Muscle of leg (tissue), 16 donors: ENCODE measurements around the gene AP1S3. TPM values are rescaled to one million over a fixed set of nuclear protein-coding genes. Genes with fewer than 3 reads are reported as not detected.
"Not testable (repeated sequence)": the region's sequence is repeated elsewhere in the genome, so short reads cannot be mapped to it uniquely, and the experiment has no call there.

Experiments
- DNase-seq: peaks from one replicate; pipeline ENCODE4 v3.0.0; 2013
- H3K27ac ChIP-seq: one replicate; pipeline ENCODE4 v1.5.1; 2013; ENCODE audit warnings: mild to moderate bottlenecking, low read length, control low read depth
- H3K27me3 ChIP-seq: one replicate; pipeline ENCODE4 v1.6.1; 2013; ENCODE audit warnings: low read length; ENCODE audit not compliant: control insufficient read depth, insufficient read depth
- H3K36me3 ChIP-seq: one replicate; pipeline ENCODE4 v1.6.1; 2013; ENCODE audit warnings: low read length; ENCODE audit not compliant: control insufficient read depth, insufficient read depth
- H3K4me1 ChIP-seq: one replicate; pipeline ENCODE4 v1.6.1; 2013; ENCODE audit warnings: low read length; ENCODE audit not compliant: control insufficient read depth, insufficient read depth
- H3K4me3 ChIP-seq: one replicate; pipeline ENCODE4 v1.5.1; 2013; ENCODE audit warnings: low read length, control low read depth
- H3K9me3 ChIP-seq: replicated peaks from 2 replicates; pipeline ENCODE4 v1.6.1; 2013; ENCODE audit warnings: low read depth, low read length; ENCODE audit not compliant: control insufficient read depth
- WGBS: methylation state at CpG from one replicate; pipeline ENCODE4 v1.1.5; 2013; ENCODE audit warnings: missing lambda C conversion rate; ENCODE audit not compliant: insufficient coverage; 5-methylcytosine and 5-hydroxymethylcytosine counted together
- long read RNA-seq, 11 donors: transcript quantifications; one replicate each; lab custom pipeline, GENCODE V29; 2026
- polyA plus RNA-seq, 8 donors: library from polyadenylated mRNA; unstranded; fragments of 120-200 nt; gene quantifications; one replicate each; pipeline versions ENCODE4 v1.2.1 to v1.2.3, GENCODE V29; 2013; ENCODE audit warnings: inconsistent platforms in 1 of 8, low replicate concordance in 1 of 8; ENCODE audit not compliant: insufficient read length in 8 of 8, insufficient read depth in 1 of 8
- total RNA-seq: library from RNA; stranded (reverse); fragments of 120-200 nt; gene quantifications from one replicate; pipeline ENCODE4 v1.2.4, GENCODE V29; 2013

AP1S3 gene
- total RNA-seq (0.31 TPM), polyA plus RNA-seq (1 to 10 TPM in 1 of 8 donors, under 1 TPM in 7; 0.35 to 1.0 (median 0.82) TPM)
- long read RNA-seq, donor 1: 0 reads
- long read RNA-seq, donor 2: 0 reads
- long read RNA-seq, donor 3: 0 reads
- long read RNA-seq, donor 4: 0 reads
- long read RNA-seq, donor 5: 0 reads
- long read RNA-seq, donor 6: 0 reads
- long read RNA-seq, donor 7: 0 reads
- long read RNA-seq, donor 8: 0 reads
- long read RNA-seq, donor 9, partial matches to known transcripts: 0 of 1 reads
- long read RNA-seq, donor 9, other reads (novel, unspliced or antisense): 0 of 1 reads
- long read RNA-seq, donor 10: 0 reads
- long read RNA-seq, donor 11: 0 reads

DNA sequence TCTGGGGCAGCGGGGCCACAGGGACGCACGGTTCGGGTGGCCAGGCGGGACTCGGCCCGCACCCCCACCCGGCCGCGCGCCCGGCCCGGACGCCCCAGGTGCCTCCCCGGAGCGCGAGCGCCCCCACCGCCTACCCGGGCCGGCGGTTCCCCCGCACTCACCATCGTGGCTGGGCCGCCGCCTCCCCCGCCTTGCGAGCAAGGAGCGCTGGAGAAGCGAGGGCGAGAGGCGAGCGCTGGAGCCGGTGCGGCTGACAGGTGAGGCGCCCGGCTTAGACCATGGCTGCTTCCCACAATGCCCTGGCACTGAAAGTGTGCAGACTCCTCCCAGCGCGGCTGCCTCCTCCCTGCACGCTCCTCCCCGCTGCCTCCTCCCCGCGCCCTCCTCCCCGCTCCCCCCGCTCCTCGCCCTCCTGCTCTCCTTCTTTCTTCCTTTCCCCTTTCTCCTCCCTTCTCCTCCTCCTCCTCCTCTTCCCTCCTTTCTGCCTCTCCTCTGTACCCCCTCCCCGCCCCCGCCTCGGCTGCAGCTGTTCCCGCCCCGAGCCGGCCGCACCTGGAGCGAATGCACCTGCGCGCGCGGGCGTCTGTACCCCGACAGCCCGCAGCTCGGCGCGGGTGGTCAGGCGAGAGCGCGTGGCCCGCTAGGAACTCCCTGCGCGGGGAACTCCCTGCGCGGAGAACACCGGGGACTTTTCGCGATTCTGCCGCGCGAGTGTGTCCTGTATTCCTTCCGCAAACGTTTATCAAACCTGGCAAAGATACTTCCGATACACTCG, at the start of gene AP1S3:
AP1S3 (minus strand) TSS at position 296 of the 775 bp plus-strand sequence; CDS start at position 164, 132 bp downstream.
- DNase-seq: peak; percentile 64
- no peaks in the 10 kb centered on the region for H3K36me3 ChIP-seq
- H3K4me3 ChIP-seq: peak within 1 kb of the TSS; percentile 32
- H3K27ac ChIP-seq: no peak within 1 kb of the TSS
- no peaks in the 10 kb centered on the region for H3K9me3 ChIP-seq
- H3K4me1 ChIP-seq: peaks cover 6% of the 10 kb centered on the region
- 0% methylated on average over 77 of the region's 82 CpGs for WGBS
- H3K27me3 ChIP-seq: peaks cover 10% of the 10 kb centered on the region

DNA sequence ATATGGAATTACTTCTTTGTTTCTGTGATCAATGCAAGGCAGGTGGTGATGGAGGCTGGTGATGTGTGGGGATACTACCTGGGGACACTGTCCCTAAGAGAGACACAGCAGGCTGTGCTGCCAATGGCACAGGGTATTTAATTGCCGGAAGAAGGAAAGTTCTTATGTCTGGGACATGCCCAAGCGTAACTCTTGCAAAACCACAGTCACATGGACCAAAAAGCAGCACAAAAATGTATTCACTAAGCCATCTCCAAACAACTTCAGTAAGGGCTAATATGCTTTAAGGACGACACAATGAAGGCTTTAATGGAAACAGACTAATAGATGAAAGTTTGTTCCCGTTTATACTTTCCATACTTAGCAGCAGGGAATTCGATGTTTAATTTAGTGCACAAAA, 49.7 kb upstream of the AP1S3 start:
- no peaks in the 10 kb centered on the region for H3K4me1 ChIP-seq
- H3K27me3 ChIP-seq: no peaks in the 10 kb centered on the region
- H3K9me3 ChIP-seq: no peaks in the 10 kb centered on the region
- H3K27ac ChIP-seq: no peak overlapping the region
- DNase-seq: peak; percentile 13
- H3K4me3 ChIP-seq: no peak overlapping the region
- no CpG with 5 or more reads among the region's 5 CpGs for WGBS
- peaks cover 26% of the 10 kb centered on the region for H3K36me3 ChIP-seq

DNA sequence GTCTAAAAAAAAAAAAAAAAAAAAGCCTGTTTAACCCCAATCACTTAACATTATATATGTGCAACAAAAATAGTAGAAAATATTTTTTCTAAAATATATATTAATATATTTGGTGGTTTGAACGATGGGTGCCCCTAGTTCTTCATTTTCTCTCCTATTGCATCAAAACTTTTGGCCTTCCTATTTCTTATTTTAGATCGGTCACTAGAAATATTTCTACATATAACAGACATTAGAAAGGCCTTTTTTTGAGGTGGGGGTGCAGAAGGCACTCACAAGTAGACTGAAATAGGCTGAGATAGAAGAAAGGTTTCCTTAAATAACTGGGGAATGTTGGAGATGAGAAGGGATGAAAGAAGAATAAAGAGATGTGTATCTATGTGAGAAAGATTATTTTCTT, 49.3 kb upstream of the AP1S3 start:
- DNase-seq: no peak
- Histone ChIP-seq H3K36me3 (peaks cover 29% of the 10 kb centered on the region), H3K27ac (no peak overlapping the region), H3K9me3 (no peaks in the 10 kb centered on the region), H3K4me1 (no peaks in the 10 kb centered on the region), H3K27me3 (no peaks in the 10 kb centered on the region), H3K4me3 (no peak overlapping the region)
- WGBS: no CpG with 5 or more reads among the region's 2 CpGs

DNA sequence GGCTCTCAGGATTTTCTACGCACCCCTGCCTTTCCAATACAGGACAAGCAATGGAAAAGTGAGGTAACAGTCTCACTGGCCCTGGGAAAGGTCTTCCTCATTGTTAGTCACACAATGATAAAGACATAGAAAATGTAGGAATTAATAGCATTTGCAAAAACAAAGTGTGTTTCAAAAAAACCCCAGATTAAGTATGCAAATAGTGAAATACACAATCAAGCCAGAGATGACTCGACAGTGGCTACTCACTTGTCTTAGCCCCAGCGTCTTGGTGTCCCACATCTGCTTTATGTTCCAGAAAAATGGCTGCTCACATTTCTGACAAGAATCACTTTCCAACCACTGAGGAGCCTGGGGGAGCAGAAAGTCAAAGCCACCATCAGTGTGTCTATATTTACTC, 47.0 kb upstream of the AP1S3 start:
- no peaks in the 10 kb centered on the region for H3K27me3 ChIP-seq
- H3K4me3 ChIP-seq: no peak overlapping the region
- H3K27ac ChIP-seq: no peak overlapping the region
- peaks cover 38% of the 10 kb centered on the region for H3K36me3 ChIP-seq
- no peak for DNase-seq
- 73% methylated on average over 2 of the region's 3 CpGs for WGBS
- no peaks in the 10 kb centered on the region for H3K4me1 ChIP-seq
- H3K9me3 ChIP-seq: no peaks in the 10 kb centered on the region

DNA sequence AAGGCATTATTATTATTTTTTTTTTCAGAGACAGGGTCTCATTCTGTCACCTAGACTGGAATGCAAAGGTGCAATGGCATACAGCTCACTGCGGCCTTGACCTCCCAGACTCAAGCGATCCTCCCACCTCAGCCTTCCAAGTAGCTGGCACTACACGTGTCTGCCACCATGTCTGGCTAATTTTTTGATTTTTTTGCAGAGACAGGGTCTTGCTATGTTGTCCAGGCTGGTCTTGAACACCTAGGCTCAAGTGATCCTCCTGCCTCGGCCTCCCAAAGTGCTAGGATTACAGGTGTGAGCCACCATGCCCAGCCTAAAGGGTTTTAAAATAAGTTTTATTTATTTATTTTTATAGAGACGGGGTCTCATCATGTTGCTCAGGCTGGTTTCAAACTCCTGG, 45.3 kb upstream of the AP1S3 start:
- DNase-seq: no peak
- WGBS: 100% methylated on average over 3 of the region's 5 CpGs
- Histone ChIP-seq H3K4me1 (no peaks in the 10 kb centered on the region), H3K4me3 (no peak overlapping the region), H3K36me3 (peaks cover 50% of the 10 kb centered on the region), H3K27ac (no peak overlapping the region), H3K9me3 (no peaks in the 10 kb centered on the region), H3K27me3 (no peaks in the 10 kb centered on the region)

DNA sequence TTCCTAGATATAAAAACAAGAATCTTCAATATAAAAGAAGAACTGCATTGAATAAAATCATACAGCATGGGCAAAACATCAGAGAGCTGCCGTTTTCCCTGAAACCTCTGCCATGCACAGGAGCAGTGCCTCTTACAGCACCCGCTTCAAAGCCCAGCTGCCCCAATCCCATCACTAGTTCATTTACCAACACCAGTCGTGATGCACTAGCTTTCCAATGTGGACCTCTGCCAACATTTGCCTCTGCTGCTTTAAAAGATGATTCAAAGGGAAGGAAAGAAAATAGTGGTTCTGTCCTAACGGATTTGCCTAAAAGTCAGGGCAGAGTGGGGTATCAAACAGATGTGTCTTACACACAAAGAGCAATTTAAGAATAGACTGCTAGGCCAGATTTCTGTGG, 43.4 kb upstream of the AP1S3 start:
- no peak for DNase-seq
- H3K27ac ChIP-seq: no peak overlapping the region
- no CpG with 5 or more reads among the region's 4 CpGs for WGBS
- H3K4me1 ChIP-seq: no peaks in the 10 kb centered on the region
- no peak overlapping the region for H3K4me3 ChIP-seq
- no peaks in the 10 kb centered on the region for H3K9me3 ChIP-seq
- peaks cover 48% of the 10 kb centered on the region for H3K36me3 ChIP-seq
- no peaks in the 10 kb centered on the region for H3K27me3 ChIP-seq

DNA sequence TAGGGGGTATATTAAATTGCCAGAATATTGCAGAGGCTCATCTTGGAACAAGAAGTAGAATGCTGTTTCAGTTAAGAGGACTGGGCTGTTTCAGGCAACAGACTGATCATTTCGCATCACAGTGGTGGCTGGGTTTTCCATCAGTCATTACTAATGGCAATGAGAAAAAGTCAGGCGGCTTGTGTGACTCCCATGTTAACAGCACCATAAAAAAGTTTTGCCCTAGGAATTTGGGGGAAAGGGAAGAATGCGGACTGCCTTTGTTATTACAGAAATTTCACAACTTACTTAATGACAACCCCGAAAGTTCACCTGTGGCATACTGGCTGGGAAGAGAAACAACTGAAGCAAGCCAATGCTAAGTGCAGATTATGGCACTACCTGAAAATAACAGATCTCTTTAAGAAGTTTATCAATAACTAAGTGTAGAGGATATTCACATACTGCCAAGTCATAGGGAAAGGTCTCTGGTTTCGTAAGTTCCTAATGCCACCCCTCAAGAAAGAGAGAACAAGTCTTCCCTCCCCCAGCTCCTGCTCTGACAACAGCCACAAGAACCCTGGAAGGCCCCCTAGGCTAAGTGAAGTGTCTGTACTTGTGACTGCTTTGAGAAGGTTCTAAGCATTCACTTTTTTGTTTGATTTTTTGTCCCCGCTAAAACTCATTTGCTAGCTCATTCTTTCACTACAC, 40.5 kb upstream of the AP1S3 start:
- WGBS: 100% methylated on average over 1 of the region's 6 CpGs
- H3K4me3 ChIP-seq: no peak overlapping the region
- H3K27me3 ChIP-seq: no peaks in the 10 kb centered on the region
- H3K9me3 ChIP-seq: no peaks in the 10 kb centered on the region
- no peak for DNase-seq
- peaks cover 46% of the 10 kb centered on the region for H3K36me3 ChIP-seq
- no peaks in the 10 kb centered on the region for H3K4me1 ChIP-seq
- no peak overlapping the region for H3K27ac ChIP-seq

DNA sequence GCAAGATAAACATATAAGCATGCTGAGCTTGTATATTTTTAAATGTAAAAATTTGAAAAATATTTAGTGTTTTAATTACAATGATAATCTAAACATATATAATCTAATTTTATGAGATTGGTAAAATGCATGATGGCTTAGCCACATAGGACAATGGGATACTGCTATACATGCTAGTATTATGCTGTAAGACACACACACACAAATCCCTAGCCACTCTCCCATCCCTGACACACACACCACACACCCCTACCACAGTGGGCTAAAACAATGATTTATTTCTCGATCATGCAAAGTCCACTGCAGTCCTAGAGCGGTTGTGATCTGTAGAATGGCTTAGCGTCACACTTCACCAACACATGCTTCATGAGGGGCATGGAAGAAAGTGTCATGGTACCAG, 36.3 kb upstream of the AP1S3 start:
- DNase-seq: no peak
- no peak overlapping the region for H3K27ac ChIP-seq
- peaks cover 30% of the 10 kb centered on the region for H3K36me3 ChIP-seq
- no peaks in the 10 kb centered on the region for H3K9me3 ChIP-seq
- no peaks in the 10 kb centered on the region for H3K27me3 ChIP-seq
- no peak overlapping the region for H3K4me3 ChIP-seq
- no peaks in the 10 kb centered on the region for H3K4me1 ChIP-seq
- 80% methylated on average over 1 of the region's 3 CpGs for WGBS

DNA sequence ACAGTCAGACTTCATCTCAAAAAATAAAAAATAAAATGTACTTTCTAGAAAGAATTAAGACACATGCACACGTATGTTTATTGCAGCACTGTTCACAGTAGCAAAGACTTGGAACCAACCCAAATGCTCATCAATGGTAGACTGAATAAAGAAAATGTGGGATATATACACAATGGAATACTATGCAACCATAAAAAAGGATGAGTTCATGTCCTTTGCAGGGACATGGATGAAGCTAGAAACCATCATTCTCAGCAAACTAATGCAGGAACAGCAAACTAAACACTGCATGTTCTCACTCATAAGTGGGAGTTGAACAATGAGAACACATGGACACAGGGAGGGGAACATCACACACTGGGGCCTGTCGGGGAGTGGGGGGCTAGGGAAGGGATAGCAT, 35.4 kb upstream of the AP1S3 start:
- H3K36me3 ChIP-seq: peaks cover 21% of the 10 kb centered on the region
- H3K9me3 ChIP-seq, H3K27ac ChIP-seq, H3K4me1 ChIP-seq, DNase-seq, H3K27me3 ChIP-seq, H3K4me3 ChIP-seq: not testable (repeated sequence)
- WGBS: no CpG with 5 or more reads among the region's 2 CpGs

DNA sequence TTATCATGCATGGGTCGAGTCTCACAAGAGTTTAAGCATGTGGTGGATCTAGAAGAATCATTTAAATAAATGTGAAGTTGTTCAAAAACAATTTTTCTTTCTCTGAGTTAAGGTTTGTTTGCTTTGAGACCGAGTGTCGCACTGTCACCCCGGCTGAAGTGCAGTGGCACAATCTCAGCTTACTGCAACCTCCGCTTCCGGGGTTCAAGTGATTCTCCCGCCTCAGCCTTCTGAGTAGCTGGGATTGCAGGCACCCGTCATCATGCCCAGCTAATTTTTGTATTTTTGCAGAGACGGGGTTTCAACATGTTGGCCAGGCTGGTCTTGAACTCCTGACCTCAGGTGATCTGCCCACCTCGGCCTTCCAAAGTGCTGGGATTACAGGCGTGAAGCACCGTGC, 34.3 kb upstream of the AP1S3 start:
- not testable (repeated sequence) for H3K27ac ChIP-seq, H3K9me3 ChIP-seq, H3K27me3 ChIP-seq, DNase-seq, H3K4me3 ChIP-seq, H3K4me1 ChIP-seq
- H3K36me3 ChIP-seq: peaks cover 19% of the 10 kb centered on the region
- WGBS: 89% methylated on average over 10 of the region's 12 CpGs
